Retinal pigment epithelial cell (primary cell): Measurements from ENCODE around the gene PLA2G4A.
"Not testable (repeated sequence)": the region's sequence is repeated elsewhere in the genome, so short reads cannot be mapped to it uniquely, and the experiment has no call there.

ENCODE experiments used
- DNase-seq: peaks from one replicate; pipeline ENCODE4 v3.0.0-alpha.2; 2010; ENCODE audit warnings: low read depth
- H3K4me3 ChIP-seq: 2 replicates; pipeline ENCODE4 v1.5.1; 2011; ENCODE audit warnings: mild to moderate bottlenecking, low read length, control low read depth, moderate library complexity
- TF ChIP-seq, protein P1 (sequence below): conservative IDR thresholded peaks from 2 replicates; pipeline ENCODE4 v1.5.1; 2011; ENCODE audit warnings: low read depth, low read length, control low read depth, inconsistent platforms

PLA2G4A gene

GRCh38 chr1:186915555-186915954, 86.8 kb downstream of the PLA2G4A start:
- no peak overlapping the region for H3K4me3 ChIP-seq
- DNase-seq: no peak
- TF ChIP-seq, protein P1, sequence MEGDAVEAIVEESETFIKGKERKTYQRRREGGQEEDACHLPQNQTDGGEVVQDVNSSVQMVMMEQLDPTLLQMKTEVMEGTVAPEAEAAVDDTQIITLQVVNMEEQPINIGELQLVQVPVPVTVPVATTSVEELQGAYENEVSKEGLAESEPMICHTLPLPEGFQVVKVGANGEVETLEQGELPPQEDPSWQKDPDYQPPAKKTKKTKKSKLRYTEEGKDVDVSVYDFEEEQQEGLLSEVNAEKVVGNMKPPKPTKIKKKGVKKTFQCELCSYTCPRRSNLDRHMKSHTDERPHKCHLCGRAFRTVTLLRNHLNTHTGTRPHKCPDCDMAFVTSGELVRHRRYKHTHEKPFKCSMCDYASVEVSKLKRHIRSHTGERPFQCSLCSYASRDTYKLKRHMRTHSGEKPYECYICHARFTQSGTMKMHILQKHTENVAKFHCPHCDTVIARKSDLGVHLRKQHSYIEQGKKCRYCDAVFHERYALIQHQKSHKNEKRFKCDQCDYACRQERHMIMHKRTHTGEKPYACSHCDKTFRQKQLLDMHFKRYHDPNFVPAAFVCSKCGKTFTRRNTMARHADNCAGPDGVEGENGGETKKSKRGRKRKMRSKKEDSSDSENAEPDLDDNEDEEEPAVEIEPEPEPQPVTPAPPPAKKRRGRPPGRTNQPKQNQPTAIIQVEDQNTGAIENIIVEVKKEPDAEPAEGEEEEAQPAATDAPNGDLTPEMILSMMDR: no peak

DNA sequence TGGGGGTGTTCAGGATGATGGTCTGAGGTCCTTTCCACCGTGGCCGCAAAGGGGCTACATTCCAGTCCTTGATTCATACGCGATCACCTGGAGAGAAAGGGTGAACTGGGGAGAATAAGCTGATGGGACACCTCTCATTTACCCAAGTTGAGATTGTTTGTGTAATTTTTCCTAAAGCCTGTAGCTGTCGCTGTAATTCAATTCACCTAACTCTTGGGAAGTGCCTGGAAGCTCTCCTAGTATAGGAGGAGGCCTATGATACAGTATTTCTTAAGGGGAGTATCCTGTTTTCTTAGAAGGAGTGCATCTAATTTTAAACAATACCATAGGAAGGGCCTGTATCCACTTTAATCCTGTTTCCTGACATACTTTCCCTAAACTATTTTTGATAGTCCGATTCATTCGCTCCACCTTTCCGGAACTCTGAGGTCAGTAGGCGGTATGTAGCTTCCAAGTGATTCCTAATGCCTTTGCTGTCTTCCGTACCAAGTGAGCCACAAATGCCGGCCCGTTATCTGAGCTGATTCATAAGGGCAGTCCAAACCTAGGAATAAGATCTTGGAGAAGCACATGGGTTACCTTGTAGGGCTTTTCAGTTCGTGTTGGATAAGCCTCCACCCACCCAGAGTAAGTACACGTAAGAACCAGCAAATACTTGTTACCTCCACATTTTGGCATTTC, 88.5 kb downstream of the PLA2G4A start:
- DNase-seq: not testable (repeated sequence)

DNA sequence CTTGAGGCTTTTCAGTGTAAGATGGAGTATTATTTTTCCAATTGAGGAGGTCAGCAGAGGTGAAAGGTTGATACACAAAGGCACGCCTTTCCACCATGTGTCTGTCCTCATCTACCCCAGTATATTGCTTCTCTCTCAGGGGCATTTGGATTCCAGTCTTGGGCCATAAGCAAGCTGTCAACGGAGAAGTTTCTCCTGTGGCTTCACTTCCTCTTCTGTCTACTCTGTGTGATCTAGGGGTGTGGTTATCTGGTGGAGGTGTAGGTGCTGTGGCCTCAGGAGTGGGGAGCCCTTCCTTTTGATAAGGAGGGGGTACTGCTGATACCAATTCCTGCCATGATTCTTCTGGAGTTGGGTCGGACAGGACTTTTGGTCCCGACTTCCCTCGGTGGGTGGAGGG, 92.6 kb downstream of the PLA2G4A start:
- H3K4me3 ChIP-seq, DNase-seq: not testable (repeated sequence)

More for the DNA sequence above, 88.5 kb downstream of the PLA2G4A start:
- TF ChIP-seq, protein P1: peak; percentile 42
- not testable (repeated sequence) for H3K4me3 ChIP-seq

- not testable (repeated sequence) for DNase-seq, H3K4me3 ChIP-seq
Measured at GRCh38 chr1:186922814-186923213, 94.1 kb downstream of the PLA2G4A start.

- TF ChIP-seq, protein P1: no peak
- DNase-seq: no peak
- no peak overlapping the region for H3K4me3 ChIP-seq
Measured at GRCh38 chr1:186923486-186923885, 94.7 kb downstream of the PLA2G4A start.

GRCh38 chr1:186925881-186926669, 97.3 kb downstream of the PLA2G4A start:
- TF ChIP-seq, protein P1: no peak
- DNase-seq: no peak
- no peak overlapping the region for H3K4me3 ChIP-seq

DNA sequence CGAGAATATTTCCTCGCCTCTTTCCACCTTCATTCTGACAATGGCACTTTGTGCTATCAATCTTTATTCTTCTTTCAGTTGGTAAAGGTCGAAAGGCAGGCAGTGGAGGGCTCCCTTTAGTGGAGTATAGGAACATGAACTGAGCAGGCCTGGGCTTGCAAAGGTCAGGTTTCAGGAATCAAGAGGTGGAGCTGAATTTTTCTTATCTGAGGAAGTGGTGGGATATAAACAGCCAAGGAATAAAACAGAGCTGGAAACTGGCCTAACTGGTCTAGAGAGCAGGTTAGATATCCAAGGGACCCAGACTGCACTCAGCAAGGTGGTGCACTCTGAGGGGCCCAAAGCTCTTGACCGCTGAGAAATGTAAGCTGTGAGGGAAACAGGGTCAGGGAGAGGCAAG, 99.1 kb downstream of the PLA2G4A start:
- DNase-seq: no peak
- H3K4me3 ChIP-seq: no peak overlapping the region
- TF ChIP-seq, protein P1: no peak

DNA sequence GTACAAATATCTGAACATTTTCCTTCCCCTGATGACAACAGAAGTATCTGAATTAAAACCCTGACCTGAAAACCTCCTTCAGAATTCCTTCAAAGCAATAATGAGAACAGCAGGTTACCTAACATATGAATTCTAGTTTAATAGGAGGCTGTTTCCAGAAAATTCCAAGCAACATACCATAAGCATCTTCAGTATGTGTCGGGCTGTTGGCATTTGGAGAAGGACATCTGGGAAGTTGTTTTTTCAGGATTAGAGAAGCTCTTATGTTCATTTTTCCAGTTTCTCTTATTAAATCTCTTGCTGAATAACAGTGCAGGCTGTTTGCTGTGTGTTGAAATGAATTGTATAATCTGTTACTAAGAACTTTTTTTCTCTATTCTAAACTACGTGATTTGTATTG, 101.5 kb downstream of the PLA2G4A start:
- TF ChIP-seq, protein P1: no peak
- H3K4me3 ChIP-seq: no peak overlapping the region
- DNase-seq: no peak
